ENCODE results near the gene WDR41. TPM values are rescaled to one million over a fixed set of nuclear protein-coding genes. Genes with fewer than 3 reads are reported as not detected.

The WDR41 gene
- total and polyA plus RNA-seq, 7 donors: 14.3 to 65.6 (median 36.8) TPM

GRCh38 chr5:77449277-77449676 lies 42.8 kb downstream of the WDR41 start:
- intact Hi-C loops (cut with DNase I): no loop called here
- no peak overlapping the region for H3K4me3 ChIP-seq
- peaks cover 0 to 49% (median 9%) of the 10 kb centered on the region in 4 donors for H3K36me3 ChIP-seq
- H3K4me1 ChIP-seq: no peaks in the 10 kb centered on the region
- H3K27ac ChIP-seq: no peak overlapping the region
- TF ChIP-seq CTCF (IDR thresholded peaks at IDR 0.05): no peak
- no peak for TF ChIP-seq POLR2AphosphoS5 (IDR thresholded peaks at IDR 0.05)
- TF ChIP-seq POLR2A (IDR thresholded peaks at IDR 0.05): no peak
- TF ChIP-seq EP300 (IDR thresholded peaks at IDR 0.05): no peak
- H3K9me3 ChIP-seq: no peaks in the 10 kb centered on the region
- DNase-seq: no peak
- H3K27me3 ChIP-seq: no peaks in the 10 kb centered on the region
- 77 to 96% methylated on average over 1 of the region's 1 CpG for WGBS, 2 donors

GRCh38 chr5:77448831-77449230 lies 43.3 kb downstream of the WDR41 start:
- no peak for TF ChIP-seq POLR2A (IDR thresholded peaks at IDR 0.05)
- TF ChIP-seq EP300 (IDR thresholded peaks at IDR 0.05): no peak
- TF ChIP-seq CTCF (IDR thresholded peaks at IDR 0.05): no peak
- no peak for TF ChIP-seq POLR2AphosphoS5 (IDR thresholded peaks at IDR 0.05)

GRCh38 chr5:77444356-77444755 lies 47.8 kb downstream of the WDR41 start:
- H3K36me3 ChIP-seq: peaks cover 0 to 52% (median 7%) of the 10 kb centered on the region in 4 donors
- H3K27ac ChIP-seq: no peak overlapping the region
- no peaks in the 10 kb centered on the region for H3K4me1 ChIP-seq
- 97 to 98% methylated on average over 1 of the region's 1 CpG for WGBS, 2 donors
- no peak for DNase-seq
- H3K4me3 ChIP-seq: no peak overlapping the region
- TF ChIP-seq POLR2A (IDR thresholded peaks at IDR 0.05) (no peak), CTCF (IDR thresholded peaks at IDR 0.05) (no peak), EP300 (IDR thresholded peaks at IDR 0.05) (no peak)
- no peaks in the 10 kb centered on the region for H3K27me3 ChIP-seq
- intact Hi-C loops (cut with DNase I): no loop called here
- no peaks in the 10 kb centered on the region for H3K9me3 ChIP-seq

More at GRCh38 chr5:77448831-77449230, 43.3 kb downstream of the WDR41 start:
- no peak for DNase-seq
- Histone ChIP-seq H3K4me3 (no peak overlapping the region), H3K4me1 (no peaks in the 10 kb centered on the region), H3K27me3 (no peaks in the 10 kb centered on the region), H3K27ac (no peak overlapping the region), H3K36me3 (peaks cover 0 to 48% (median 9%) of the 10 kb centered on the region in 4 donors), H3K9me3 (no peaks in the 10 kb centered on the region)
- intact Hi-C loops (cut with DNase I): no loop called here
- WGBS, 2 donors: 96 to 98% methylated on average over 1 of the region's 1 CpG

- TF ChIP-seq EP300 (IDR thresholded peaks at IDR 0.05): no peak
- TF ChIP-seq CTCF (IDR thresholded peaks at IDR 0.05): no peak
- no peak for TF ChIP-seq POLR2A (IDR thresholded peaks at IDR 0.05)
- no peak for TF ChIP-seq POLR2AphosphoS5 (IDR thresholded peaks at IDR 0.05)
- DNase-seq: no peak
- WGBS, 2 donors: 95 to 100% methylated on average over 1 of the region's 1 CpG
- Histone ChIP-seq H3K4me1 (no peaks in the 10 kb centered on the region), H3K4me3 (no peak overlapping the region), H3K9me3 (no peaks in the 10 kb centered on the region), H3K36me3 (peaks cover 0 to 46% (median 6%) of the 10 kb centered on the region in 4 donors), H3K27ac (no peak overlapping the region), H3K27me3 (no peaks in the 10 kb centered on the region)
- intact Hi-C loops (cut with DNase I): no loop called here
These were observed 48.4 kb downstream of the WDR41 start for GRCh38 chr5:77443670-77444069.

GRCh38 chr5:77438071-77438470 lies 54.0 kb downstream of the WDR41 start:
- H3K9me3 ChIP-seq: no peaks in the 10 kb centered on the region
- TF ChIP-seq POLR2AphosphoS5 (IDR thresholded peaks at IDR 0.05) (no peak), CTCF (IDR thresholded peaks at IDR 0.05) (no peak), POLR2A (IDR thresholded peaks at IDR 0.05) (no peak), EP300 (IDR thresholded peaks at IDR 0.05) (no peak)
- H3K36me3 ChIP-seq: peaks cover 0 to 48% (median 7%) of the 10 kb centered on the region in 4 donors
- intact Hi-C loops (cut with DNase I): loop anchor here (5.0 kb wide), 2 partner anchors 226 to 351 kb away; partner anchors contain the start of genes PDE8B and ZBED3
- H3K27ac ChIP-seq: no peak overlapping the region
- H3K4me3 ChIP-seq: no peak overlapping the region
- 92 to 95% methylated on average over 3 of the region's 3 CpGs for WGBS, 2 donors
- no peaks in the 10 kb centered on the region for H3K27me3 ChIP-seq
- DNase-seq: no peak
- no peaks in the 10 kb centered on the region for H3K4me1 ChIP-seq
